H1 (cell line): ENCODE measurements around the gene DENND1A. TPM values are rescaled to one million over a fixed set of nuclear protein-coding genes. Genes with fewer than 3 reads are reported as not detected.

ENCODE experiments used
- CBX5 ChIP-seq: fragments of 300-800, 300-1000 bp; sonication (generic); IDR thresholded peaks from 2 replicates; pipeline ENCODE4 v1.7.1; 2016; ENCODE audit warnings: antibody characterized with exemption, low read length, low read depth
- EGR1 ChIP-seq: IDR thresholded peaks from 2 replicates; pipeline ENCODE4 v1.6.1; 2011; ENCODE audit warnings: low read depth, low read length, borderline replicate concordance
- NANOG ChIP-seq: IDR thresholded peaks from 2 replicates; pipeline ENCODE4 v1.6.1; 2011; ENCODE audit warnings: low read length, low read depth, mild to moderate bottlenecking, inconsistent platforms; ENCODE audit not compliant: insufficient read depth, poor library complexity, severe bottlenecking
- POLR2A ChIP-seq, 2 experiments: IDR thresholded peaks; 1 replicate in 1 of 2; 2 replicates in 1 of 2; pipeline ENCODE4 v1.6.1; 2011; ENCODE audit warnings: low read depth in 2 of 2, low read length in 2 of 2, mild to moderate bottlenecking in 2 of 2; ENCODE audit errors: control extremely low read depth in 1 of 2
- RAD21 ChIP-seq, 2 experiments: IDR thresholded peaks in 1 of 2; conservative IDR thresholded peaks in 1 of 2; 2 replicates each; pipeline ENCODE4 v1.6.1; 2011; ENCODE audit warnings: low read depth in 2 of 2, low read length in 2 of 2, improper control_type of control experiment in 1 of 2, inconsistent platforms in 1 of 2, mild to moderate bottlenecking in 1 of 2, moderate library complexity in 1 of 2
- RFX5 ChIP-seq: IDR thresholded peaks from 2 replicates; pipeline ENCODE4 v1.6.1; 2011; ENCODE audit warnings: low read depth, low read length, improper control_type of control experiment, borderline replicate concordance
- polyA plus RNA-seq, 7 experiments: library from polyadenylated mRNA; depleted of rRNA in 3 of 7; stranded (reverse) in 5 of 7; unstranded in 2 of 7; fragments of >200 nt in 5 of 7; fragments of 200-250 nt in 2 of 7; gene quantifications; 1 replicate in 5 of 7; 2 replicates in 1 of 7; 4 replicates in 1 of 7; pipeline versions ENCODE4 v1.2.1 to v1.2.3, GENCODE V29; 2011 to 2013; ENCODE audit warnings: missing spikeins in 2 of 7, mixed read lengths in 2 of 7
- total RNA-seq: library from RNA; stranded (reverse); fragmentation: NEBNext Ultra II Directional; extraction: Animal tissue kit (Norgen Biotek cat#: 25700); gene quantifications from 2 replicates; pipeline ENCODE4 v1.2.1, GENCODE V29; 2021
- TF ChIP-seq, protein P1 (sequence below): fragments of 300-600 bp; sonication (generic); IDR thresholded peaks from 2 replicates; pipeline ENCODE4 v1.7.1; 2012; ENCODE audit warnings: low read length, moderate library complexity, mild to moderate bottlenecking, inconsistent platforms; ENCODE audit not compliant: insufficient replicate concordance

The DENND1A gene
- total and polyA plus RNA-seq, 2 of the 8 experiments (the other 6 are each of a cell fraction or from before 2014, with no cell fraction given) = 24.1 to 26.4 TPM

GRCh38 chr9:123400926-123401503 is 528.9 kb downstream of the DENND1A start (continued):
- TF ChIP-seq, protein P1, sequence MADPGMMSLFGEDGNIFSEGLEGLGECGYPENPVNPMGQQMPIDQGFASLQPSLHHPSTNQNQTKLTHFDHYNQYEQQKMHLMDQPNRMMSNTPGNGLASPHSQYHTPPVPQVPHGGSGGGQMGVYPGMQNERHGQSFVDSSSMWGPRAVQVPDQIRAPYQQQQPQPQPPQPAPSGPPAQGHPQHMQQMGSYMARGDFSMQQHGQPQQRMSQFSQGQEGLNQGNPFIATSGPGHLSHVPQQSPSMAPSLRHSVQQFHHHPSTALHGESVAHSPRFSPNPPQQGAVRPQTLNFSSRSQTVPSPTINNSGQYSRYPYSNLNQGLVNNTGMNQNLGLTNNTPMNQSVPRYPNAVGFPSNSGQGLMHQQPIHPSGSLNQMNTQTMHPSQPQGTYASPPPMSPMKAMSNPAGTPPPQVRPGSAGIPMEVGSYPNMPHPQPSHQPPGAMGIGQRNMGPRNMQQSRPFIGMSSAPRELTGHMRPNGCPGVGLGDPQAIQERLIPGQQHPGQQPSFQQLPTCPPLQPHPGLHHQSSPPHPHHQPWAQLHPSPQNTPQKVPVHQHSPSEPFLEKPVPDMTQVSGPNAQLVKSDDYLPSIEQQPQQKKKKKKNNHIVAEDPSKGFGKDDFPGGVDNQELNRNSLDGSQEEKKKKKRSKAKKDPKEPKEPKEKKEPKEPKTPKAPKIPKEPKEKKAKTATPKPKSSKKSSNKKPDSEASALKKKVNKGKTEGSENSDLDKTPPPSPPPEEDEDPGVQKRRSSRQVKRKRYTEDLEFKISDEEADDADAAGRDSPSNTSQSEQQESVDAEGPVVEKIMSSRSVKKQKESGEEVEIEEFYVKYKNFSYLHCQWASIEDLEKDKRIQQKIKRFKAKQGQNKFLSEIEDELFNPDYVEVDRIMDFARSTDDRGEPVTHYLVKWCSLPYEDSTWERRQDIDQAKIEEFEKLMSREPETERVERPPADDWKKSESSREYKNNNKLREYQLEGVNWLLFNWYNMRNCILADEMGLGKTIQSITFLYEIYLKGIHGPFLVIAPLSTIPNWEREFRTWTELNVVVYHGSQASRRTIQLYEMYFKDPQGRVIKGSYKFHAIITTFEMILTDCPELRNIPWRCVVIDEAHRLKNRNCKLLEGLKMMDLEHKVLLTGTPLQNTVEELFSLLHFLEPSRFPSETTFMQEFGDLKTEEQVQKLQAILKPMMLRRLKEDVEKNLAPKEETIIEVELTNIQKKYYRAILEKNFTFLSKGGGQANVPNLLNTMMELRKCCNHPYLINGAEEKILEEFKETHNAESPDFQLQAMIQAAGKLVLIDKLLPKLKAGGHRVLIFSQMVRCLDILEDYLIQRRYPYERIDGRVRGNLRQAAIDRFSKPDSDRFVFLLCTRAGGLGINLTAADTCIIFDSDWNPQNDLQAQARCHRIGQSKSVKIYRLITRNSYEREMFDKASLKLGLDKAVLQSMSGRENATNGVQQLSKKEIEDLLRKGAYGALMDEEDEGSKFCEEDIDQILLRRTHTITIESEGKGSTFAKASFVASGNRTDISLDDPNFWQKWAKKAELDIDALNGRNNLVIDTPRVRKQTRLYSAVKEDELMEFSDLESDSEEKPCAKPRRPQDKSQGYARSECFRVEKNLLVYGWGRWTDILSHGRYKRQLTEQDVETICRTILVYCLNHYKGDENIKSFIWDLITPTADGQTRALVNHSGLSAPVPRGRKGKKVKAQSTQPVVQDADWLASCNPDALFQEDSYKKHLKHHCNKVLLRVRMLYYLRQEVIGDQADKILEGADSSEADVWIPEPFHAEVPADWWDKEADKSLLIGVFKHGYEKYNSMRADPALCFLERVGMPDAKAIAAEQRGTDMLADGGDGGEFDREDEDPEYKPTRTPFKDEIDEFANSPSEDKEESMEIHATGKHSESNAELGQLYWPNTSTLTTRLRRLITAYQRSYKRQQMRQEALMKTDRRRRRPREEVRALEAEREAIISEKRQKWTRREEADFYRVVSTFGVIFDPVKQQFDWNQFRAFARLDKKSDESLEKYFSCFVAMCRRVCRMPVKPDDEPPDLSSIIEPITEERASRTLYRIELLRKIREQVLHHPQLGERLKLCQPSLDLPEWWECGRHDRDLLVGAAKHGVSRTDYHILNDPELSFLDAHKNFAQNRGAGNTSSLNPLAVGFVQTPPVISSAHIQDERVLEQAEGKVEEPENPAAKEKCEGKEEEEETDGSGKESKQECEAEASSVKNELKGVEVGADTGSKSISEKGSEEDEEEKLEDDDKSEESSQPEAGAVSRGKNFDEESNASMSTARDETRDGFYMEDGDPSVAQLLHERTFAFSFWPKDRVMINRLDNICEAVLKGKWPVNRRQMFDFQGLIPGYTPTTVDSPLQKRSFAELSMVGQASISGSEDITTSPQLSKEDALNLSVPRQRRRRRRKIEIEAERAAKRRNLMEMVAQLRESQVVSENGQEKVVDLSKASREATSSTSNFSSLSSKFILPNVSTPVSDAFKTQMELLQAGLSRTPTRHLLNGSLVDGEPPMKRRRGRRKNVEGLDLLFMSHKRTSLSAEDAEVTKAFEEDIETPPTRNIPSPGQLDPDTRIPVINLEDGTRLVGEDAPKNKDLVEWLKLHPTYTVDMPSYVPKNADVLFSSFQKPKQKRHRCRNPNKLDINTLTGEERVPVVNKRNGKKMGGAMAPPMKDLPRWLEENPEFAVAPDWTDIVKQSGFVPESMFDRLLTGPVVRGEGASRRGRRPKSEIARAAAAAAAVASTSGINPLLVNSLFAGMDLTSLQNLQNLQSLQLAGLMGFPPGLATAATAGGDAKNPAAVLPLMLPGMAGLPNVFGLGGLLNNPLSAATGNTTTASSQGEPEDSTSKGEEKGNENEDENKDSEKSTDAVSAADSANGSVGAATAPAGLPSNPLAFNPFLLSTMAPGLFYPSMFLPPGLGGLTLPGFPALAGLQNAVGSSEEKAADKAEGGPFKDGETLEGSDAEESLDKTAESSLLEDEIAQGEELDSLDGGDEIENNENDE = no peak
- TF ChIP-seq EGR1 (no peak), CBX5 (no peak), NANOG (no peak), POLR2A (IDR thresholded peaks at IDR 0.05; ENCODE audit: control extremely low read depth in 1 of 2, low read depth in 2 of 2, low read length in 2 of 2) (no peak), RFX5 (no peak), RAD21 (IDR thresholded peaks at IDR 0.05 in 1 of 2, conservative IDR thresholded peaks at IDR 0.05 in 1 of 2; ENCODE audit: low read depth in 2 of 2, low read length in 2 of 2) (no peak)
- TF ChIP-seq, all 59 proteins: peak for 0
